HepG2 (cell line): ENCODE data around the gene OR2V2. TPM values are rescaled to one million over a fixed set of nuclear protein-coding genes. Genes with fewer than 3 reads are reported as not detected.

Experiments used
- ATF1 ChIP-seq: IDR thresholded peaks from 2 replicates; pipeline ENCODE4 v1.6.1; 2016; ENCODE audit warnings: mild to moderate bottlenecking, control low read depth
- MXD4 ChIP-seq: IDR thresholded peaks from 2 replicates; pipeline ENCODE4 v1.6.1; 2016; ENCODE audit warnings: mild to moderate bottlenecking, missing biosample characterization, missing genetic modification reagents
- SMARCC2 ChIP-seq: fragments of 450-650 bp; IDR thresholded peaks from 2 replicates; pipeline ENCODE4 v1.6.1; 2017; ENCODE audit warnings: antibody characterized with exemption, mild to moderate bottlenecking
- SOX13 ChIP-seq, 3 experiments: fragments of 450-650 bp in 1 of 3; sonication (generic) in 1 of 3; formaldehyde crosslinking in 1 of 3; IDR thresholded peaks in 2 of 3; conservative IDR thresholded peaks in 1 of 3; 2 replicates each; pipeline versions ENCODE4 v1.5.0 to v1.6.1; 2016 to 2020; ENCODE audit warnings: antibody characterized with exemption in 1 of 3, mild to moderate bottlenecking in 1 of 3, missing compliant biosample characterization in 1 of 3, missing genetic modification reagents in 1 of 3, moderate library complexity in 1 of 3
- ZNF30 ChIP-seq: sonication (generic); formaldehyde crosslinking; IDR thresholded peaks from 2 replicates; pipeline ENCODE4 v1.5.0; 2020; ENCODE audit warnings: mild to moderate bottlenecking, missing genetic modification reagents
- ZNF775 ChIP-seq: sonication (generic); formaldehyde crosslinking; IDR thresholded peaks from 2 replicates; pipeline ENCODE4 v1.4.0; 2020; ENCODE audit warnings: missing genetic modification reagents, mild to moderate bottlenecking, moderate library complexity, borderline replicate concordance
- polyA plus RNA-seq, 8 experiments: library from polyadenylated mRNA; depleted of rRNA in 3 of 8; stranded (reverse) in 7 of 8; unstranded in 1 of 8; fragments of >200 nt; fragmentation: Illumina TruSeq in 4 of 8; extraction: Trizol in 4 of 8; gene quantifications; 2 replicates each; pipeline versions ENCODE4 v1.2.1 to v1.2.3, GENCODE V29; 2011 to 2016; ENCODE audit warnings: low read depth in 4 of 8, missing spikeins in 1 of 8, mixed read lengths in 1 of 8; ENCODE audit not compliant: insufficient read depth in 1 of 8
- total RNA-seq, 5 experiments: library from RNA; depleted of rRNA; stranded (reverse); fragments of >200 nt; fragmentation: Illumina TruSeq; extraction: Trizol; gene quantifications; 2 replicates each; pipeline ENCODE4 v1.2.3, GENCODE V29; 2016; ENCODE audit warnings: low read depth in 1 of 5
- TF ChIP-seq, protein P1 (sequence below): sonication (generic); formaldehyde crosslinking; IDR thresholded peaks from 2 replicates; pipeline ENCODE4 v1.4.0; 2020; ENCODE audit warnings: mild to moderate bottlenecking, missing genetic modification reagents
- TF ChIP-seq, protein P2 (sequence below): sonication (generic); formaldehyde crosslinking; IDR thresholded peaks from 2 replicates; pipeline ENCODE4 v1.5.1; 2020; ENCODE audit warnings: missing genetic modification reagents, mild to moderate bottlenecking, borderline replicate concordance
- TF ChIP-seq, protein P3 (sequence below): sonication (generic); formaldehyde crosslinking; IDR thresholded peaks from 2 replicates; pipeline ENCODE4 v1.4.0; 2020; ENCODE audit warnings: missing genetic modification reagents
- TF ChIP-seq, protein P4 (sequence below): sonication (generic); formaldehyde crosslinking; IDR thresholded peaks from 2 replicates; pipeline ENCODE4 v1.8.0; 2022; ENCODE audit warnings: missing genetic modification reagents, mild to moderate bottlenecking, borderline replicate concordance

Gene OR2V2
- total and polyA plus RNA-seq, 2 of the 13 experiments (the other 11 are each of a cell fraction or from before 2014, with no cell fraction given): not detected

DNA sequence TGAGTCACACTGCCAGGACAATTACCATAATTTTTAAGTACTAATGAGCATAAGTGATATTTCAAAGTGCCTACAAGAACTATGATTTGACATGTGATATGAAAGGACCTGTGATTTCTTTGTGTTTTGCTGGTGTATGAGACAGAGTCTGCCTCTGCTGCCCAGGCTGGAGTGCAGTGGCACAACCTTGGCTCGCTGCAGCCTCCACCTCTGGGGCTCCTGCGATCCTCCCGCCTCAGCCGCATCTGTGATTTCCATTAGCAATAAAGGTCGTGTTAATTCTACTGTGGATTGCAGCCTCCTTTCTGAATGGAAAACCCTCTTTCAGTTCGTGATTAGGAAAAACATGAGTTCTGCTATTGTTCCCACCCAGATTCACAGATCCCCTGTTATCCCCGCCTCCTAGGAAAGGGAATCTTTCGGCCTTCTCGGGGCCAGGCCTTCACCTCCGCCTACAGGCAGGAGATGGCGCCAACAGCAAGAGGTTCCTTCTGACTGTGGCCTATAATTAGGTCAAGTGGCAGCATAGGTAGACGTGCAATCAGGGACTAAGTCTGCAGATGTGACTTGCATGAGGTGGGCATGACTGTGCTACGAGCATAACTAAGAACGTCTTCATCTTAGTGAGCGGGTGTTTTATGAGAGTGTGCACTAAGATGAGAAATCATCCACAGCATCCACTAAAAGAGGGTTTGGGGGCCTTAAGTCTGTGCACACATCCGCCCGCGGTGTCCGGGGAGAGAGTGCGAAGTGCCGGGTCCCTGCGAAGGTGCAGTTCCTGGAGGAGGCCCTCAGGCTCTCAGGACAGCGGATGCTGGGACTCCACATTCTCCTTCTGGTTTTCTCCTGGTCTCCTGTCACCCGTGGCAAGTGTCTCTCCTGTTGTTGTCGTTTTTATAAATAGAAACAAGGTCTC lies 34.5 kb downstream of the OR2V2 start (continued):
- TF ChIP-seq, protein P1, sequence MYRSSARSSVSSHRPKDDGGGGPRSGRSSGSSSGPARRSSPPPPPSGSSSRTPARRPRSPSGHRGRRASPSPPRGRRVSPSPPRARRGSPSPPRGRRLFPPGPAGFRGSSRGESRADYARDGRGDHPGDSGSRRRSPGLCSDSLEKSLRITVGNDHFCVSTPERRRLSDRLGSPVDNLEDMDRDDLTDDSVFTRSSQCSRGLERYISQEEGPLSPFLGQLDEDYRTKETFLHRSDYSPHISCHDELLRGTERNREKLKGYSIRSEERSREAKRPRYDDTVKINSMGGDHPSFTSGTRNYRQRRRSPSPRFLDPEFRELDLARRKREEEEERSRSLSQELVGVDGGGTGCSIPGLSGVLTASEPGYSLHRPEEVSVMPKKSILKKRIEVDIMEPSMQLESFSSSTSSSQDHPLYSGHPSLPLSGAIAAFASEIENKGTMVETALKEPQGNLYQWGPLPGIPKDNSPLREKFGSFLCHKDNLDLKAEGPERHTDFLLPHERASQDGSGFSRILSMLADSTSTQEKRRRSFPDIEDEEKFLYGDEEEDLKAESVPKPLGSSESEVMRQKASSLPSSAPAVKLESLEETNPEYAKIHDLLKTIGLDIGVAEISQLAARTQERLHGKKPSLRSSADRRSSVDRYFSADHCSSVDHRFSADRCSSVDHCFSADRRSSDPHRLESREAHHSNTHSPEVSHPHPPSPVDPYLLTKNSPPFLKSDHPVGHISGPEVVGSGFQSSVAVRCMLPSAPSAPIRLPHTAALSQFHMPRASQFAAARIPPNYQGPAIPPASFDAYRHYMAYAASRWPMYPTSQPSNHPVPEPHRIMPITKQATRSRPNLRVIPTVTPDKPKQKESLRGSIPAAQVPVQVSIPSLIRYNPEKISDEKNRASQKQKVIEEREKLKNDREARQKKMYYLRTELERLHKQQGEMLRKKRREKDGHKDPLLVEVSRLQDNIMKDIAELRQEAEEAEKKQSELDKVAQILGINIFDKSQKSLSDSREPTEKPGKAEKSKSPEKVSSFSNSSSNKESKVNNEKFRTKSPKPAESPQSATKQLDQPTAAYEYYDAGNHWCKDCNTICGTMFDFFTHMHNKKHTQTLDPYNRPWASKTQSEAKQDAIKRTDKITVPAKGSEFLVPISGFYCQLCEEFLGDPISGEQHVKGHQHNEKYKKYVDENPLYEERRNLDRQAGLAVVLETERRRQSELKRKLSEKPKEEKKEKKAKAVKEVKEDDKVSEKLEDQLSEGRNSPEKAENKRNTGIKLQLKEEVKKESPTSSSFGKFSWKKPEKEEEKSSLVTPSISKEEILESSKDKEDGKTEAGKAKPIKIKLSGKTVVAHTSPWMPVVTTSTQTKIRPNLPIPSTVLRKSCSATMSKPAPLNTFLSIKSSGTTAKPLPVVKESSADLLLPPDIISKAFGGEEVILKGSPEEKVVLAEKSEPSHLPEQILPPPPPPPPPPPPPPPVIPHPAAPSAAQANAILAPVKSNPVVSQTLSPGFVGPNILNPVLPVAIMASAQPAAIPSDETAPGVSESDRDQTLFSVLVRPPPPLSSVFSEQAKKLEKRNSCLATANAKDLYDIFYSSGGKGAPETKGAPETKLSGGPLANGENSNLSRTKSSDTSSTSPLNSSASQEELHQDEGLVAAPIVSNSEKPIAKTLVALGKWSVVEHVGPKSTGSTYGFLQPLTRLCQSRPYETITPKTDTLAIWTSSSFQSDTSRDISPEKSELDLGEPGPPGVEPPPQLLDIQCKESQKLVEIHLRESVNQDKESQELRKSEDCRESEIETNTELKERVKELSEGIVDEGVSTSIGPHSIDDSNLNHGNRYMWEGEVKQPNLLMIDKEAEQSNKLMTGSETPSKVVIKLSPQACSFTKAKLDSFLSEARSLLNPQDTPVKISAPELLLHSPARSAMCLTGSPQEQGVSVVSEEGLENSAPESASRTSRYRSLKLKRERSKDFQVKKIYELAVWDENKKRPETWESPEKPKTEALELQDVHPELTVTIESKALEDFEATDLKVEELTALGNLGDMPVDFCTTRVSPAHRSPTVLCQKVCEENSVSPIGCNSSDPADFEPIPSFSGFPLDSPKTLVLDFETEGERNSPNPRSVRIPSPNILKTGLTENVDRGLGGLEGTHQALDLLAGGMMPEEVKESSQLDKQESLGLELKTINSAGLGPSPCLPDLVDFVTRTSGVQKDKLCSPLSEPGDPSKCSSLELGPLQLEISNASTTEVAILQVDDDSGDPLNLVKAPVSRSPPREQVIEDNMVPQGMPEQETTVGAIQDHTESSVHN (CRISPR knock-in tag): no peak
- no peak for TF ChIP-seq MXD4 (CRISPR knock-in tag)
- no peak for TF ChIP-seq ATF1
- no peak for TF ChIP-seq ZNF775
- TF ChIP-seq, protein P2, sequence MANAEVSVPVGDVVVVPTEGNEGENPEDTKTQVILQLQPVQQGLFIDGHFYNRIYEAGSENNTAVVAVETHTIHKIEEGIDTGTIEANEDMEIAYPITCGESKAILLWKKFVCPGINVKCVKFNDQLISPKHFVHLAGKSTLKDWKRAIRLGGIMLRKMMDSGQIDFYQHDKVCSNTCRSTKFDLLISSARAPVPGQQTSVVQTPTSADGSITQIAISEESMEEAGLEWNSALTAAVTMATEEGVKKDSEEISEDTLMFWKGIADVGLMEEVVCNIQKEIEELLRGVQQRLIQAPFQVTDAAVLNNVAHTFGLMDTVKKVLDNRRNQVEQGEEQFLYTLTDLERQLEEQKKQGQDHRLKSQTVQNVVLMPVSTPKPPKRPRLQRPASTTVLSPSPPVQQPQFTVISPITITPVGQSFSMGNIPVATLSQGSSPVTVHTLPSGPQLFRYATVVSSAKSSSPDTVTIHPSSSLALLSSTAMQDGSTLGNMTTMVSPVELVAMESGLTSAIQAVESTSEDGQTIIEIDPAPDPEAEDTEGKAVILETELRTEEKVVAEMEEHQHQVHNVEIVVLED (CRISPR knock-in tag): no peak
- no peak for TF ChIP-seq ZNF30 (CRISPR knock-in tag)
- TF ChIP-seq SOX13 (IDR thresholded peaks at IDR 0.05): no peak
- TF ChIP-seq SOX13 (CRISPR knock-in tag; conservative IDR thresholded peaks at IDR 0.05 in 1 of 2, IDR thresholded peaks at IDR 0.05 in 1 of 2): 0 out of 4 replicates have a peak, but pooled peaks of 1 of the 2 experiments have one; percentile 7
- TF ChIP-seq, protein P3, sequence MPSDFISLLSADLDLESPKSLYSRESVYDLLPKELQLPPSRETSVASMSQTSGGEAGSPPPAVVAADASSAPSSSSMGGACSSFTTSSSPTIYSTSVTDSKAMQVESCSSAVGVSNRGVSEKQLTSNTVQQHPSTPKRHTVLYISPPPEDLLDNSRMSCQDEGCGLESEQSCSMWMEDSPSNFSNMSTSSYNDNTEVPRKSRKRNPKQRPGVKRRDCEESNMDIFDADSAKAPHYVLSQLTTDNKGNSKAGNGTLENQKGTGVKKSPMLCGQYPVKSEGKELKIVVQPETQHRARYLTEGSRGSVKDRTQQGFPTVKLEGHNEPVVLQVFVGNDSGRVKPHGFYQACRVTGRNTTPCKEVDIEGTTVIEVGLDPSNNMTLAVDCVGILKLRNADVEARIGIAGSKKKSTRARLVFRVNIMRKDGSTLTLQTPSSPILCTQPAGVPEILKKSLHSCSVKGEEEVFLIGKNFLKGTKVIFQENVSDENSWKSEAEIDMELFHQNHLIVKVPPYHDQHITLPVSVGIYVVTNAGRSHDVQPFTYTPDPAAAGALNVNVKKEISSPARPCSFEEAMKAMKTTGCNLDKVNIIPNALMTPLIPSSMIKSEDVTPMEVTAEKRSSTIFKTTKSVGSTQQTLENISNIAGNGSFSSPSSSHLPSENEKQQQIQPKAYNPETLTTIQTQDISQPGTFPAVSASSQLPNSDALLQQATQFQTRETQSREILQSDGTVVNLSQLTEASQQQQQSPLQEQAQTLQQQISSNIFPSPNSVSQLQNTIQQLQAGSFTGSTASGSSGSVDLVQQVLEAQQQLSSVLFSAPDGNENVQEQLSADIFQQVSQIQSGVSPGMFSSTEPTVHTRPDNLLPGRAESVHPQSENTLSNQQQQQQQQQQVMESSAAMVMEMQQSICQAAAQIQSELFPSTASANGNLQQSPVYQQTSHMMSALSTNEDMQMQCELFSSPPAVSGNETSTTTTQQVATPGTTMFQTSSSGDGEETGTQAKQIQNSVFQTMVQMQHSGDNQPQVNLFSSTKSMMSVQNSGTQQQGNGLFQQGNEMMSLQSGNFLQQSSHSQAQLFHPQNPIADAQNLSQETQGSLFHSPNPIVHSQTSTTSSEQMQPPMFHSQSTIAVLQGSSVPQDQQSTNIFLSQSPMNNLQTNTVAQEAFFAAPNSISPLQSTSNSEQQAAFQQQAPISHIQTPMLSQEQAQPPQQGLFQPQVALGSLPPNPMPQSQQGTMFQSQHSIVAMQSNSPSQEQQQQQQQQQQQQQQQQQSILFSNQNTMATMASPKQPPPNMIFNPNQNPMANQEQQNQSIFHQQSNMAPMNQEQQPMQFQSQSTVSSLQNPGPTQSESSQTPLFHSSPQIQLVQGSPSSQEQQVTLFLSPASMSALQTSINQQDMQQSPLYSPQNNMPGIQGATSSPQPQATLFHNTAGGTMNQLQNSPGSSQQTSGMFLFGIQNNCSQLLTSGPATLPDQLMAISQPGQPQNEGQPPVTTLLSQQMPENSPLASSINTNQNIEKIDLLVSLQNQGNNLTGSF (CRISPR knock-in tag): no peak
- TF ChIP-seq, protein P4, sequence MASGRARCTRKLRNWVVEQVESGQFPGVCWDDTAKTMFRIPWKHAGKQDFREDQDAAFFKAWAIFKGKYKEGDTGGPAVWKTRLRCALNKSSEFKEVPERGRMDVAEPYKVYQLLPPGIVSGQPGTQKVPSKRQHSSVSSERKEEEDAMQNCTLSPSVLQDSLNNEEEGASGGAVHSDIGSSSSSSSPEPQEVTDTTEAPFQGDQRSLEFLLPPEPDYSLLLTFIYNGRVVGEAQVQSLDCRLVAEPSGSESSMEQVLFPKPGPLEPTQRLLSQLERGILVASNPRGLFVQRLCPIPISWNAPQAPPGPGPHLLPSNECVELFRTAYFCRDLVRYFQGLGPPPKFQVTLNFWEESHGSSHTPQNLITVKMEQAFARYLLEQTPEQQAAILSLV (CRISPR knock-in tag): no peak
- no peak for TF ChIP-seq SMARCC2
